Tibial nerve (tissue), 4 donors: ENCODE data around the gene CCDC57. TPM values are rescaled to one million over a fixed set of nuclear protein-coding genes. Genes with fewer than 3 reads are reported as not detected.

Experiments
- DNase-seq, 2 donors: peaks; one replicate each; pipeline ENCODE4 v3.0.0-alpha.2; 2019; ENCODE audit warnings: low spot score in 2 of 2
- H3K27ac ChIP-seq, 4 donors: fragments of 200-600 bp; sonication (generic) in 3 of 4; one replicate each; pipeline ENCODE4 v1.5.1; 2017 to 2019; ENCODE audit warnings: mild to moderate bottlenecking in 1 of 4
- H3K27me3 ChIP-seq, 2 donors: fragments of 200-600 bp; sonication (generic) in 1 of 2; one replicate each; pipeline versions ENCODE4 v1.5.1 to v1.6.0; 2017 to 2019
- H3K36me3 ChIP-seq, 3 donors: fragments of 200-600 bp; sonication (generic); one replicate each; pipeline ENCODE4 v1.5.1; 2018 to 2019
- H3K4me1 ChIP-seq, 4 donors: fragments of 200-600 bp; sonication (generic) in 3 of 4; one replicate each; pipeline ENCODE4 v1.5.1; 2017 to 2019
- H3K4me3 ChIP-seq, 4 donors: fragments of 200-600 bp; sonication (generic) in 3 of 4; one replicate each; pipeline ENCODE4 v1.5.1; 2017 to 2019; ENCODE audit warnings: mild to moderate bottlenecking in 1 of 4, moderate library complexity in 1 of 4
- H3K9me3 ChIP-seq, 4 donors: fragments of 200-600 bp; sonication (generic) in 3 of 4; one replicate each; pipeline ENCODE4 v1.5.1; 2017 to 2019
- EP300 ChIP-seq, 2 donors: sonication (generic); formaldehyde crosslinking; IDR thresholded peaks; one replicate each; pipeline ENCODE4 v1.6.1; 2017; ENCODE audit warnings: antibody characterized with exemption in 2 of 2, mild to moderate bottlenecking in 1 of 2
- POLR2A ChIP-seq, 2 donors: fragments of 450-650 bp; IDR thresholded peaks; one replicate each; pipeline ENCODE4 v1.6.1; 2017; ENCODE audit warnings: antibody characterized with exemption in 2 of 2, mild to moderate bottlenecking in 2 of 2, moderate library complexity in 2 of 2
- WGBS, 2 donors: methylation state at CpG; one replicate each; pipeline ENCODE4 v1.1.5; 2018; 5-methylcytosine and 5-hydroxymethylcytosine counted together
- total RNA-seq, 4 donors: library from RNA; depleted of rRNA; stranded (reverse); fragments of >200 nt; gene quantifications; one replicate each; pipeline ENCODE4 v1.1.0, GENCODE V29; 2016
- TF ChIP-seq, protein P1 (sequence below), 5 experiments: fragments of 200-600 bp in 3 of 5; fragments of 450-650 bp in 2 of 5; sonication (generic) in 3 of 5; IDR thresholded peaks; one replicate each; pipeline ENCODE4 v1.5.1; 2016 to 2019; ENCODE audit warnings: antibody characterized with exemption in 5 of 5, mild to moderate bottlenecking in 3 of 5, moderate library complexity in 2 of 5

The CCDC57 gene
- total RNA-seq, 4 donors from 2014 or later: 33.5 to 91.2 (median 47.9) TPM

GRCh38 chr17:82170412-82170961 is 42.2 kb downstream of the CCDC57 start:
- no peak overlapping the region for H3K4me3 ChIP-seq
- H3K27ac ChIP-seq: no peak overlapping the region
- TF ChIP-seq, protein P1, sequence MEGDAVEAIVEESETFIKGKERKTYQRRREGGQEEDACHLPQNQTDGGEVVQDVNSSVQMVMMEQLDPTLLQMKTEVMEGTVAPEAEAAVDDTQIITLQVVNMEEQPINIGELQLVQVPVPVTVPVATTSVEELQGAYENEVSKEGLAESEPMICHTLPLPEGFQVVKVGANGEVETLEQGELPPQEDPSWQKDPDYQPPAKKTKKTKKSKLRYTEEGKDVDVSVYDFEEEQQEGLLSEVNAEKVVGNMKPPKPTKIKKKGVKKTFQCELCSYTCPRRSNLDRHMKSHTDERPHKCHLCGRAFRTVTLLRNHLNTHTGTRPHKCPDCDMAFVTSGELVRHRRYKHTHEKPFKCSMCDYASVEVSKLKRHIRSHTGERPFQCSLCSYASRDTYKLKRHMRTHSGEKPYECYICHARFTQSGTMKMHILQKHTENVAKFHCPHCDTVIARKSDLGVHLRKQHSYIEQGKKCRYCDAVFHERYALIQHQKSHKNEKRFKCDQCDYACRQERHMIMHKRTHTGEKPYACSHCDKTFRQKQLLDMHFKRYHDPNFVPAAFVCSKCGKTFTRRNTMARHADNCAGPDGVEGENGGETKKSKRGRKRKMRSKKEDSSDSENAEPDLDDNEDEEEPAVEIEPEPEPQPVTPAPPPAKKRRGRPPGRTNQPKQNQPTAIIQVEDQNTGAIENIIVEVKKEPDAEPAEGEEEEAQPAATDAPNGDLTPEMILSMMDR (IDR thresholded peaks at IDR 0.05): no peak
- TF ChIP-seq EP300 (IDR thresholded peaks at IDR 0.05): no peak
- no peak for TF ChIP-seq POLR2A (IDR thresholded peaks at IDR 0.05)
- 71 to 77% methylated on average over 19 of the region's 19 CpGs for WGBS, 2 donors
- no peaks in the 10 kb centered on the region for H3K4me1 ChIP-seq
- DNase-seq: peak in 1 of 2 donors; percentile 38
- no peaks in the 10 kb centered on the region for H3K27me3 ChIP-seq
- H3K36me3 ChIP-seq: peaks cover 0 to 80% (median 0%) of the 10 kb centered on the region in 3 donors
- no peaks in the 10 kb centered on the region for H3K9me3 ChIP-seq

DNA sequence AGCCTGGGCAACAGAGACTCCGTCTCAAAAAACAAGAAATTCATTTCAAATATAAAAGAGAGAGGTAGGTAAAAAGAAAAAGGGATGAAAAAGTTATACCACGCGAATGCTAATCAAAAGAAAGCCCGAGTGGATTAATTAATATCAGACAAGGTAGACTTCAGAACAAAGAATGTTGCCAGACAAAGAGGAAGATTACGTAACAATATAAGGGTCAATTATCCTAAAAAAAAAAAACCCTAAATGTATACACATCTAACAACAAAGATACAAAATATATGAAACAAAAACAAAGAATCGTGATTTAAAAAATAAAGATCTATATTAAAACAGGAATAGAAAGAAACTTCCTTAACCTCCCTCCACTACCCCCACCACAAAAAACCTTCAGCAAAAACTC is 44.1 kb downstream of the CCDC57 start:
- no peaks in the 10 kb centered on the region for H3K9me3 ChIP-seq
- H3K36me3 ChIP-seq: peaks cover 0 to 70% (median 0%) of the 10 kb centered on the region in 3 donors
- H3K4me3 ChIP-seq: no peak overlapping the region
- no peak for DNase-seq
- no peaks in the 10 kb centered on the region for H3K27me3 ChIP-seq
- WGBS, 2 donors: 93% methylated on average over 6 of the region's 6 CpGs
- TF ChIP-seq POLR2A (IDR thresholded peaks at IDR 0.05) (no peak), EP300 (IDR thresholded peaks at IDR 0.05) (no peak)
- TF ChIP-seq, protein P1 (IDR thresholded peaks at IDR 0.05): no peak
- H3K4me1 ChIP-seq: no peaks in the 10 kb centered on the region
- no peak overlapping the region for H3K27ac ChIP-seq

DNA sequence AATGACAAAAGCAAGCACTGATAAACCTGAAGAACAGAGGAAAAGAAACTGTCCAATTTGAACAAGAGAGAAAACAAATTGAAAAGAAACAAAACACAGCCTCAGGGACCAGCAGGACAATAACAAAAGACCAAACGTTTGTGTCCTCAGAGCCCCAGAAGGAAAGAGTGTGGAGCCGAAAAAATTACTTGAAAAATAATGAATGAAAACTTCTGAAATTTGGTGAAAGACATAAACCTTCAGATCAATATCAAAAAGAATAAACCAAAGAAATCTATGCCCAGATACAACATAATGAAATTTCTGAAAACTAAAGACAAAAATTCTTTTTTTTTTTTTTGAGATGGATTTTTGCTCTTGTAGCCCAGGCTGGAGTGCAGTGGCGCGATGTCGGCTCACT is 45.6 kb downstream of the CCDC57 start:
- H3K27ac ChIP-seq: no peak overlapping the region
- peaks cover 0 to 64% (median 0%) of the 10 kb centered on the region in 3 donors for H3K36me3 ChIP-seq
- no peaks in the 10 kb centered on the region for H3K4me1 ChIP-seq
- TF ChIP-seq POLR2A (IDR thresholded peaks at IDR 0.05): no peak
- TF ChIP-seq EP300 (IDR thresholded peaks at IDR 0.05): no peak
- TF ChIP-seq, protein P1 (IDR thresholded peaks at IDR 0.05): no peak
- DNase-seq: no peak
- H3K4me3 ChIP-seq: no peak overlapping the region
- H3K27me3 ChIP-seq: no peaks in the 10 kb centered on the region
- no peaks in the 10 kb centered on the region for H3K9me3 ChIP-seq
- 89 to 90% methylated on average over 5 of the region's 5 CpGs for WGBS, 2 donors

DNA sequence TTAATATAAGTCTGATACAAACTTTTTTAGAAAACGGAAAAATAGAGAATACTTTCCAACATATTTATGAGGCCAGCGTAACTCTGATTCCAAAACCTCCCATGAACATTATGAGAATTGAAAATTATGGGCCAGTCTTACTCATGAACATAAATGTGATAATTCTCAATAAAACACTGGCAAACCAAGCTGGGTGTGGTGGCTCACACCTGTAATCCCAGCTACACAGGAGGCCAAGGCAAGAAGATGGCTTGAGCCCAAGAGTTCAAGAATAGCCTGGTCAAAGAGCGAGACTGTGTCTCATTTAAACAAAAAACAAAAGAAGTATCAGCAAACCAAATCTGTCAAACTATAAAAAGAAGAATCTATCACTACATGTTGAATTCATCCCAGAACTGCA is 47.8 kb downstream of the CCDC57 start:
- DNase-seq: no peak
- H3K27me3 ChIP-seq: no peaks in the 10 kb centered on the region
- no peaks in the 10 kb centered on the region for H3K9me3 ChIP-seq
- 97% methylated on average over 3 of the region's 3 CpGs for WGBS, 2 donors
- no peak overlapping the region for H3K27ac ChIP-seq
- peaks cover 0 to 57% (median 0%) of the 10 kb centered on the region in 3 donors for H3K36me3 ChIP-seq
- H3K4me3 ChIP-seq: no peak overlapping the region
- H3K4me1 ChIP-seq: no peaks in the 10 kb centered on the region
- TF ChIP-seq, protein P1 (IDR thresholded peaks at IDR 0.05): no peak
- no peak for TF ChIP-seq POLR2A (IDR thresholded peaks at IDR 0.05)
- no peak for TF ChIP-seq EP300 (IDR thresholded peaks at IDR 0.05)

DNA sequence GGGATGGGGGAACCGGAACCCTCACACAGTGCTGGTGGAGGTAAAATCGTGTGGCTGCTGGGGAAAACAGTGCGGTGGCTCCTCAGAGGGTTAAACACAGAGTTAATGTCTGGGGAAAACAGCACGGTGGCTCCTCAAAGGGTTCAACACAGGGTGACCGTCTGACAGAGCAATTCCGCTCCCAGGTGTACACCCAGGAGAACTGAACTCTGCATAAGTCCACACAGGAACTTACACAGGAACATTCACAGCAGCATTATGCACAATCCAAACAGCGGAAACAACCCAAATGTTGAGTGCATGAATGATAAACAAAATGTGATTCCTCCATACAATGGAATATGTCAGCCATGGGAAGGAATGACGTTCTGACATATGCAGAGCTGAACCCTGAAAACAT is 51.4 kb downstream of the CCDC57 start:
- TF ChIP-seq EP300 (IDR thresholded peaks at IDR 0.05): no peak
- TF ChIP-seq, protein P1 (IDR thresholded peaks at IDR 0.05): no peak
- no peak for TF ChIP-seq POLR2A (IDR thresholded peaks at IDR 0.05)
- 81 to 85% methylated on average over 8 of the region's 8 CpGs for WGBS, 2 donors
- H3K4me3 ChIP-seq: no peak overlapping the region
- peaks cover 0 to 72% (median 0%) of the 10 kb centered on the region in 3 donors for H3K36me3 ChIP-seq
- no peak overlapping the region for H3K27ac ChIP-seq
- no peaks in the 10 kb centered on the region for H3K9me3 ChIP-seq
- no peaks in the 10 kb centered on the region for H3K27me3 ChIP-seq
- no peaks in the 10 kb centered on the region for H3K4me1 ChIP-seq
- DNase-seq: no peak
